ENCODE measurements around the gene STK25. TPM values are rescaled to one million over a fixed set of nuclear protein-coding genes. Genes with fewer than 3 reads are reported as not detected.

STK25 gene
- polyA plus RNA-seq, 3 donors = 62.7 to 215 (median 69.5) TPM

DNA sequence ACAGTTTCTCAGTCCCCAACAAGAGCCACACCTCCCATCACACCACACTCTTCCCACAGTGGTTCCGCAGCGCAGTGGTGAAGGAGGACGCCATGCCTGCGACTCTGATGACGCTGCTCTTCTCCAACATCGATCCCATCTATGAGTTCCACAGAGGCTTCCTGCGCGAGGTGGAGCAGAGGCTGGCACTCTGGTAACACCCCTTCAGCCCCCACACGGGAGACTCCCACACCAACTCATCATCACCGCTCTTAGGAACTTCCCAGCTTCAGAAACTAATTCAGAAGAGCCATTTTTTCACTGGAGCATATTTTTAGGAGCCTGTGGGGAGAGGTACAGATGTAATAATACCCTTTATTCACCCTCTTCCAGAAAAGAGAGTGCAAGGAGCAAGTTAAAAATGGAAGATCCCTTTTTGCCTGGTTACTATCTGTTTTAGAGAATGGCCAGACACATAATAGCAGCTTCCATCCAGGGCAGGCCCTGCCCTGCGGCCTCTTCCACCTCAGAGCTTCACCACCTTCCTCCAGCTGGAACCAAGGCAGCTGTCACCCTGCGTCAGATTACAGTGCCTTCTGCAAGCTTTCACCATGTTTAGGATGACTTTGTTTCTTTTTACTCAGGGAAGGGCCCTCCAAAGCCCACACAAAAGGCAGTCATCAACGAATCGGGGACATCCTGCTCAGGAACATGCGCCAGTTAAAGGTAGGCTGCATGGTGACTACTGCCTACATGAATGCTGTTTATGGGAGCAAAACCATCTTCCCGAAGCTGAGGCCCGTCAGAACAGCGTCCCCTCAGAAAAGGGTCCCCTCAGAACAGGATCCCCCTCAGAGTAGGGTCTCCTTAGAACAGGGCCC is 44.9 kb downstream of the STK25 start:
- DNase-seq = no peak
- Mint-ChIP-seq H3K36me3 (no peaks in the 10 kb centered on the region), H3K9me3 (peaks cover 0 to 2% (median 0%) of the 10 kb centered on the region in 7 donors)

More for the DNA sequence above, 44.9 kb downstream of the STK25 start:
- WGBS (ENCODE audit: insufficient coverage) = 98% methylated on average over 12 of the region's 18 CpGs
- no peak overlapping the region for H2AFZ ChIP-seq (ENCODE audit: insufficient read depth, low read depth, low read length, poor library complexity, severe bottlenecking)
- no peaks in the 10 kb centered on the region for H3K9me3 ChIP-seq (replicated peaks in 1 of 2; ENCODE audit: control insufficient read depth in 1 of 2, insufficient read depth in 1 of 2, low read length in 2 of 2)
- Mint-ChIP-seq H3K4me1 (no peaks in the 10 kb centered on the region), H3K27me3 (ENCODE audit: low read depth in 3 of 3) (peaks cover 62 to 87% (median 80%) of the 10 kb centered on the region in 3 donors), H3K4me3 (peak overlapping the region in 1 of 2 donors; percentile 13), H3K27ac (no peak overlapping the region)
- no peaks in the 10 kb centered on the region for H3K4me1 ChIP-seq (ENCODE audit: control insufficient read depth in 1 of 2, insufficient read depth in 2 of 2, low read length in 2 of 2)
- no peaks in the 10 kb centered on the region for H3K36me3 ChIP-seq (replicated peaks in 1 of 2; ENCODE audit: control insufficient read depth in 1 of 2, insufficient read depth in 2 of 2, low read length in 2 of 2)
- no peak for TF ChIP-seq CTCF (IDR thresholded peaks at IDR 0.05)
- no peak overlapping the region for H3K9ac ChIP-seq (ENCODE audit: insufficient read depth, low read length, poor library complexity, severe bottlenecking)
- no peak overlapping the region for H3K4me2 ChIP-seq (replicated peaks; ENCODE audit: extremely low read depth, low read length, poor library complexity, severe bottlenecking)
- H3K27ac ChIP-seq (ENCODE audit: low read depth in 1 of 2, low read length in 2 of 2) = no peak overlapping the region
- intact Hi-C loops (cut with micrococcal nuclease) = no loop called here
- peaks cover 3 to 62% of the 10 kb centered on the region in 2 donors for H3K27me3 ChIP-seq (ENCODE audit: control insufficient read depth in 2 of 2, insufficient read depth in 2 of 2, low read length in 2 of 2)
- H4K20me1 ChIP-seq (ENCODE audit: insufficient read depth, low read length) = no peaks in the 10 kb centered on the region
- H3K79me2 ChIP-seq (ENCODE audit: insufficient read depth, low read length) = no peaks in the 10 kb centered on the region
- no peak overlapping the region for H3K4me3 ChIP-seq (replicated peaks in 1 of 3; ENCODE audit: low read depth in 2 of 3, low read length in 3 of 3)

All from CD14-positive monocyte (primary cell).